HG03571 (cell line): ENCODE data around the gene NKX6-1.

Source experiments
- ATAC-seq: cut with Tn5 transposase; IDR thresholded peaks from one replicate; pipeline ENCODE4 v1.9.1; 2021; ENCODE audit not compliant: unreplicated experiment

NKX6-1 gene

DNA sequence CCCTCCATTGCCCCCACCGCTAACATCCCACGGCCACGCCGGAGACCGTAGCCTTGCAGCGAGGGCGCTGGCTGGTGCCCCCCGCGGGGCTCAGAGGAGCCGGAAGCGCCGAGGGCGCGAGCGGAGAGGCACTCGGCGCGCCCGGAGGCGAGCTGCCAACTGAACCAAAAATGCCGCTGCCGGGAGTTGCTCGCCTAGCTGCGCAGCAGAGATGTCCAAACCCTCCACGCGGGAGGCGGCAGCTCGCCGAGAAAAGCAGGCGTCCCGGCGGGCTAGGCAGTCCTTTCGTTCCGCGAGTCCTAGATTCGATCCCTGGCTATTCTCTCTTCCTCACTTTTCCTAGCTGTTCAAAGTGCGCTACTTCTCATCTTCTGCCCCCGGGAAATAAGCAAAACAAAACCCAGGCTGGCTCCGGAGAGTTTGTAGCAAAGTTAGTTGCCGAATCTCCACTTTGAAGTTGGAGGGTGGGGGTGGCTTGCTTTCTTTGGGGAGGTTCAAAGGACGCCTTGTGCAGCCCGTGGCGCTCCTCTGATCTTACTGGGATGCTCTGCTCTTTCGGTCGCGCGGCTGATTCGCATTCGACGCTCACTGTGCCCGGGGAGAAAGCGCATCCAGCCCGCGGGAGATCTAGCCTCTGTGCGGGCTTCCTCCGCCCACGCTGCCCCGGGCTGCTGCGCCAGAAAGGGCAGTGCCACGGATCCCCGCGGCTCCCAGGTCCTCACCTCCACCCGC, 723 bp downstream of the NKX6-1 start:
- no peak for ATAC-seq

DNA sequence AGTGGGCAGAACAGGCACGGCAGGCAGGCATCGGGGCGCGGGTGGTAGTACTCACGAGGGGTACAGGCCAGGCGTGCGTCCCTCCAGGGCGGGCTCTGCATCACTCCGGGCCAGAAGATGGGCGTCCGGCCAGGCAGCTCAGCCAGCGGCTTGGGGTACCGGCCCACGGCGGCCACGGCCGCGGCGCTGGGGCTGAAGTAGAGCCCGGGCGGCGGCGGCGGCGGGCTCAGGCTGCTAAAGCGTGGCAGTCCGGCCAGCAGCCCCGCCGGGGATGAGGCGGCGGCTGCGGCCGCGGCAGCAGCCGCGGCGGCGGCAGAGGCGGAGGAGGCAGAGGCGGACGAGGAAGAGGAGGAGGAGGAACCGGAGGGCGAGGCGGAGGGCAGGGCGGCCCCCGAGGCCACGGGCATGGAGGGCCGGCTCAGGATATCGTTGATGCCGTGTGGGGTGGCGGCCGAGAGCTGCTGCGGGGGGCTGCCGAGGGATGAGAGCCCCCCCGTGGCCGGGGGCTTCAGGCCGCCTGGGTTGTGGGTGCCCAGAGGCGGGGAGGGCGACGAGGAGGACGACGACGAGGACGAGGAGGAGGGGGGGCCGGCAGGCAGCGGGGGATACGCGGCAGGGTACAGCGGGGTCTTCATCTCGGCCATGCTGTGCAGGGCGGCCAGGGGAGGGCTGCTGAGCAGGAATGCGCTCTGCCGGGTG, 1.4 kb downstream of the NKX6-1 start:
- ATAC-seq, result no peak

DNA sequence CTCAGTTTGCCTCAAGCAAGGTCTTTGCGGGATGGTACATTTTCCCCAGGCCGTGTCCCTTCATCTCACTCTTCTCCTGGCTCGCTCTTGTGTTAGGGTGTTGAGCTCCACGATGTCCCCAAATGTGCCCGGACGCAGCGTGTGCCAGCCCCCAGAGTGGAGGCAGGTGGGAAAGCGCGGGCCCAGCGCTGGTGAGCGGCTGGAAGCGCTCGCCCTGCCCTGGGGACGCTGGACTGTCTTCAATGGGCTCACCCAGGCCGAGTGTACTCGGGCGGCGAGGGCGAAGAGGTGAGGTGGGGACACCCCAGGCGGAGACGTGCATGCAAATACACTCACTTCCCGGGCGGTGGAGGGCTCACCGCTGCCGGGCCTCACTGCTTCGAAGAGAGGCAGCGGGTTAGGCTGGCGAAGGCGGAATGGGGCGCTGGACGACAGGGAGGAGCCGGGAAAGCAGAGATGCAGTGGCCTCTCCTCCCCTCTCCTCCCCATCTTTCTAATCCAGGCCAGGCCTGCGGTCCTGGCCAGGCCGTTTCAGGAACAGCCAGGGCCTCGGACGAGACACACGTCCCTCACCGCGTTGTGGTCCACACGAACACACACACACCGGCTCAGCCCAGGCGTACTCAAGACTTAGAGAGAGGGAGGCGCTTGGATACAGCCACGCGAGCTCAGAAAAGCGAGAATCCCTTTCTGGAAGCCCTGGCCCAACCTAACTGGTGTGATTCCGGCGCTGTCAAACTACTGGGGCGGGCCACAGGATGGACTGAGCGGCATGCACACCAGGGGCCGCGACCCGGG, 2.2 kb downstream of the NKX6-1 start:
- ATAC-seq, result no peak

- ATAC-seq, result no peak
Observed at GRCh38 chr4:84496331-84496705, 2.8 kb downstream of the NKX6-1 start.

- no peak for ATAC-seq
Observed at GRCh38 chr4:84495794-84496261, 3.3 kb downstream of the NKX6-1 start.

GRCh38 chr4:84495118-84495793, 3.8 kb downstream of the NKX6-1 start:
- ATAC-seq, result no peak

DNA sequence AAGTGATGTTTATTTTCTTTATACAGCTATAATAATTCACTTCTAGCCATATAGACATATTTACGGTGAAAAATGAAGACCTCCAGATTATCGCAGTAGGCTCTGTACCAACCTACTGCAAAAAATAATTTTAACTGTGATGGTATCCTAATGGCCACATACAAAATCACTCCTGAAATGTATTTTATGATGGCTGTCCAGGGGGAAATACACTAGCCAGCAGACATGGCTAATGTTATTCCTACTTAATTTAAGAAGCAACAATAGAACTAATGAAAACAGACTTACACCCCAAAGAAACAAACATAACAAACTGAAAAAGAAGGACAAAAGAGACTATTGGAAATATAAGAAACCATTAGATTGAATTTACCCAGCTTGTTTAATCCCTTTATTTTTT, 4.6 kb downstream of the NKX6-1 start:
- ATAC-seq, result no peak

- no peak for ATAC-seq
Observed at GRCh38 chr4:84494076-84494475, 5.0 kb downstream of the NKX6-1 start.

- ATAC-seq, result no peak
Observed at GRCh38 chr4:84493092-84493850, 5.8 kb downstream of the NKX6-1 start.

DNA sequence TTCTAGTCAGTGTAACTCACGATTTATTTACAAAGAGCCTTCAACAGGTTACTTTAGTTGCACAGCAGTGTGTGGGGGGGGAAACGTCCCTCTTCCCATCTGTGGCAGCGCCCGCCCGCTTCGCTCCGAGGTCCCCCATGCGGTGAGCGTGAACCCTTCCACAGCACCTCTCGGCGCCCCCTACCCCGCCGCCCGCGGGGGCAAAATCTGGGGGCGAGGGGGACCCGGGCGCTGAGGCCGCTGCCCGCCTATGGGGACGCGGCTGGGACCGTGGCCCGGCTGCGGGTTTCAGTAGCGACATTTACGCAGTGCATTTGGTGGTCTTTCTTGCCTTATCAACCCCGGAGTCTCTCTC, 6.4 kb downstream of the NKX6-1 start:
- ATAC-seq, result no peak

GRCh38 chr4:84492290-84492689, 6.8 kb downstream of the NKX6-1 start:
- ATAC-seq, result no peak

DNA sequence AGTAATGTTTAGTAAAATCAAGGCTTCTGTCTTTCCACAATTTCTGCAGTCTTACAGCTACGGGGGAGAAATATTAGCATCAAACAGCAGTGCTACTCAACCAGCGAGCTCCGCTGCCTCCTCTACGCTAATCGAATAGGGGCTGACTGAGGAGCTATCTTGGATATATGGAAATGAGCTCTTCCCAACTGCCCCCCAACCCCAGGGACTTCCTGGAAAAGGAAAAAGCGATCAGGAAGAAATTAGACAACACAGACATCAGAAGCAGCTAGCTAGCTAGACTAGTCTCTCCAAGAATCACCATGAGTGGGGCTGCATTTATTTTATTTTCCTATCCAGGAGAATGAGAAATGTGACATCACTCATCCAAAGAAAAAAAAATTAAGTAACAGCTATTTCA, 7.6 kb downstream of the NKX6-1 start:
- no peak for ATAC-seq

DNA sequence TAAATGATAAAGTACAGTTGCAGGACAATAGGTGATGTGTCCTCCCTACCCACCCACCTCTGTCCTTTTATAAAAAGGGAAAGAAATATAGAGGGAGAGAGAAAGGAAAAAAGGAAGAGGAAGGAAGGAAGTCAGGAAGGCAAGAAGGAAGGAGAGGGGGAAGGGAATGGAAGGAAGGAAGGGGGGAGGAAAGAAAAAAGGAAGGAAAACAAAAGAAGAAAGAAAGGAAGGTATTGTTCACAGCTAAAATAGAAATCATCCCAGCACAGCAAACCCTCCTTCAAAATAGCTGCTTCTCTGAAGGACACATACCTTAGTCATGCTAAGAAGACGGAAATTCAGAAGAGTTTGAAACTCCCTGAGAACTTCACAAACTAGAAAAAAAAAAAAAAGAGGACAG, 8.4 kb downstream of the NKX6-1 start:
- ATAC-seq, result no peak

GRCh38 chr4:84484236-84484635, 14.9 kb downstream of the NKX6-1 start:
- no peak for ATAC-seq

DNA sequence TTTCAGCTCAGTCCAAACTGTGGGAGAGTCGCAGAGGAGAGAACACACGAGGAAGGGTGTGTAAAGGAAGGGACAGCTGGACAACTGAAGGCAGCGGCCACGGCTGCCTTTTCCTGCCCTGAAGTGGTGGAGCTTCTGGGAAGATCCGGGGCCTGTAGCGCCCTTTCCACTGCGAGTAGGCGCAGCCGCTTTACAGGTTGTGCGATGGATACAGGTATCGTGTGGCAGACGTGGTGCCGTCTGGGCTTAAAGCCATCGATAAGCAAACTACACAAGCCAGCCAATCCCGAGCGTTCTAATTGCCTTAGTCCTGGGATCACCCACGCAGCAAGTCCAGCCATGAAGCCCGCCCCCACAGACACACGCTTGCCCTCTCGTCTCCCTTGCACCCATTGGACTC, 15.4 kb downstream of the NKX6-1 start:
- no peak for ATAC-seq

- no peak for ATAC-seq
Observed at GRCh38 chr4:84482564-84483563, 16.2 kb downstream of the NKX6-1 start.

- ATAC-seq, result no peak
Observed at GRCh38 chr4:84481860-84482245, 17.2 kb downstream of the NKX6-1 start.

GRCh38 chr4:84481077-84481859, 17.8 kb downstream of the NKX6-1 start:
- ATAC-seq, result no peak

DNA sequence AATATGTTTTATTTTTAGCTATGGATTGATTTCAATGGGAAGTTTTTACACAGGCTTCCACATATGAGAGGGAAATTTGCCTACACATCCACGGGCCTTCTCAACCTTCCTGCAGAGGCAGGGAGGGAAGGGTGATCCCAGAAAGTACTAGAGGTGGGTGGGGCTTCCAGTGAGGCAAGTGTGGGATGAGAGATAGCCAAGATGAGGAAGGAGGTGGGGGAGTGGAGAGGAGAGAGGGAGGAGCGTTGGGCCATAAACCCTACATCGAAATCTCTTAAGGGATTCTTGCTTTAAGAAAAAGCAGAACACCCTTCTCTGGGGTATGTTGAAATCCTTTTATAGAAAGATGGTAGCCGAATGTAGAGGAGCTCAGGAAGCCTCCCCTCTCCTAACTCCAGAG, 19.0 kb downstream of the NKX6-1 start:
- ATAC-seq, result no peak
